Skin of body (tissue), 1 donor: Measurements from ENCODE around the gene FOXN4. TPM values are rescaled to one million over a fixed set of nuclear protein-coding genes. Genes with fewer than 3 reads are reported as not detected.

Experiments used
- total RNA-seq: library from RNA; depleted of rRNA; stranded (reverse); fragments of >200 nt; gene quantifications from one replicate; pipeline ENCODE4 v1.2.3, GENCODE V29; 2014

Gene FOXN4
- total RNA-seq, 1 donor from 2014 or later, result 0.10 TPM

Other genes with a start within 250 kb of the FOXN4 start
- 15.4 TPM for gene ALKBH2, start 215.8 kb downstream of the FOXN4 start, total RNA-seq
- 17.8 TPM for gene UNG, start 211.7 kb downstream of the FOXN4 start, total RNA-seq
- gene ACACB, start 192.7 kb downstream of the FOXN4 start, total RNA-seq, result 155 TPM
- 2.4 TPM for gene MYO1H, start 38.6 kb upstream of the FOXN4 start, total RNA-seq
- gene KCTD10, start 168.0 kb upstream of the FOXN4 start, total RNA-seq, result 33.4 TPM
- gene UBE3B, start 168.3 kb upstream of the FOXN4 start, total RNA-seq, result 28.2 TPM